ENCODE measurements around the gene CNOT8.
"Not testable (repeated sequence)": the region's sequence is repeated elsewhere in the genome, so short reads cannot be mapped to it uniquely, and the experiment has no call there.

The CNOT8 gene

DNA sequence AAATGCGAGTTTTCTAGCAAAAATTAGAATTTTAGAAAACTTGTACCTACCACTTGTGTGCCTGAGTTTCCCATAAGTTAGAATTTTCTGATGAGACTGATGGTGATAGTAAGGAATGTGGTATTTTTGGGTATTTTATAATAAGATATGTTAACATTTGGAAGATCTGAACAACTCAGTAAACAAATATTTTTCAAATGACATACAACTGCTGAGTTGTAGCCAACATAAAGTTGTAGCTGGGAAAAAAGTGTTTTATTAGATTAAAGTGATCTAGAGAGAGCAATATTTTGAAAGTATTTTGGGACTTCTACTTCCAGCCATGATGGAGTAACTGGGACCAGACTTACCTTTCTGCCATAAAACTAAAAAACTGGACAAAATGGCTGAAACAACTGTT, 41.6 kb downstream of the CNOT8 start:
- H3K36me3 ChIP-seq (ENCODE audit: insufficient read depth, low read depth, low read length) = peaks cover 100% of the 10 kb centered on the region
- H3K9me3 ChIP-seq (ENCODE audit: insufficient read depth, low read depth, low read length) = no peaks in the 10 kb centered on the region
- H3K27me3 ChIP-seq (ENCODE audit: insufficient read depth, low read length) = no peaks in the 10 kb centered on the region
- H3K4me1 ChIP-seq (ENCODE audit: insufficient read depth, low read length) = no peaks in the 10 kb centered on the region
- no peak overlapping the region for H3K4me3 ChIP-seq (ENCODE audit: low read length)
- H3K27ac ChIP-seq (ENCODE audit: low read length) = no peak overlapping the region
- H3K9ac ChIP-seq (ENCODE audit: low read depth, low read length) = no peak overlapping the region

GRCh38 chr5:154901276-154901675, 42.8 kb downstream of the CNOT8 start:
- no peak overlapping the region for H3K9ac ChIP-seq (ENCODE audit: low read depth, low read length)
- no peaks in the 10 kb centered on the region for H3K9me3 ChIP-seq (ENCODE audit: insufficient read depth, low read depth, low read length)
- H3K27me3 ChIP-seq (ENCODE audit: insufficient read depth, low read length) = no peaks in the 10 kb centered on the region
- H3K27ac ChIP-seq (ENCODE audit: low read length) = no peak overlapping the region
- no peaks in the 10 kb centered on the region for H3K4me1 ChIP-seq (ENCODE audit: insufficient read depth, low read length)
- peaks cover 100% of the 10 kb centered on the region for H3K36me3 ChIP-seq (ENCODE audit: insufficient read depth, low read depth, low read length)
- no peak overlapping the region for H3K4me3 ChIP-seq (ENCODE audit: low read length)

DNA sequence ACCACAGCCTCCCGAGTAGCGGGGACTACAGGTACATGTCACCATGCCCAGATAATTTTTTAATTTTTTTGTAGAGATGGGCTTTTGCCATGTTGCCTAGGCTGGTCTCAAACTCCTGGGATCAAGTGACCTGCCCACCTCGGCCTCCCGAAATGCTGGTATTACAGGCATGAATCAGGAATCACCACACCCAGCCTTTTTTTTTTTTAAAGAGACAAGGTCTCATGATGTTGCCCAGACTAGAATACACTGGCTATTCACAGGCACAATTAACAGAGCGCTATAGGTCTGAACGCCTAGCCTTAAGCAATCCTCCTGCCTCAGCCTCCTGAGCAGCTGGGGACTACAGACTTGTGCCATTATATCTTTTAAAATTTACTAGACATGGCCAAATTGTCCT, 43.5 kb downstream of the CNOT8 start:
- no peaks in the 10 kb centered on the region for H3K27me3 ChIP-seq (ENCODE audit: insufficient read depth, low read length)
- no peaks in the 10 kb centered on the region for H3K9me3 ChIP-seq (ENCODE audit: insufficient read depth, low read depth, low read length)
- H3K4me1 ChIP-seq (ENCODE audit: insufficient read depth, low read length) = no peaks in the 10 kb centered on the region
- peaks cover 100% of the 10 kb centered on the region for H3K36me3 ChIP-seq (ENCODE audit: insufficient read depth, low read depth, low read length)
- no peak overlapping the region for H3K4me3 ChIP-seq (ENCODE audit: low read length)
- H3K9ac ChIP-seq (ENCODE audit: low read depth, low read length) = no peak overlapping the region
- no peak overlapping the region for H3K27ac ChIP-seq (ENCODE audit: low read length)

GRCh38 chr5:154905601-154906000, 47.2 kb downstream of the CNOT8 start:
- peaks cover 98% of the 10 kb centered on the region for H3K36me3 ChIP-seq (ENCODE audit: insufficient read depth, low read depth, low read length)

DNA sequence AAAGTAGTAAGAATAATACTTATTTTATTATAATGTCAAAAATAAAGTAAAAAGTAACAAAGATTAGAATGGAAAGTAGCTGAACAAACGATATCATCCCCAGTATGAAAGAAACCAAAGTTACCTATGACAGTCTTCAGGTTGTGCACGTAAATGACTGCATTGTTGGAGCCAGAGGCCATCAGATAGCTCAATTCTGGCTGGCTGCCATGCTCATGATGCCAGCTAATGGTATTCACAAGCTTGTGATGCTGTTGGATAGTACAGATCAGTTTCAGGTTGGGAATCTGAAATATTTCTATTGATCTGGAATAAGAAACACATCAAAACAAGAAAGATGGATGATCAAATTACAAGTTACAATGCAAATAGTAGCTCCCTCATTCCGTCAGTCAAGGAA, 58.4 kb downstream of the CNOT8 start:
- H3K36me3 ChIP-seq (ENCODE audit: insufficient read depth, low read depth, low read length) = peaks cover 92% of the 10 kb centered on the region
- no peaks in the 10 kb centered on the region for H3K27me3 ChIP-seq (ENCODE audit: insufficient read depth, low read length)
- H3K4me1 ChIP-seq (ENCODE audit: insufficient read depth, low read length) = no peaks in the 10 kb centered on the region; the same call in 1 of the 2 replicates
- H3K9me3 ChIP-seq (ENCODE audit: insufficient read depth, low read depth, low read length) = no peaks in the 10 kb centered on the region
- H3K4me3 ChIP-seq (ENCODE audit: low read length) = no peak overlapping the region
- no peak overlapping the region for H3K9ac ChIP-seq (ENCODE audit: low read depth, low read length)
- H3K27ac ChIP-seq (ENCODE audit: low read length) = no peak overlapping the region

More at GRCh38 chr5:154905601-154906000, 47.2 kb downstream of the CNOT8 start:
- not testable (repeated sequence) for H3K9me3 ChIP-seq (ENCODE audit: insufficient read depth, low read depth, low read length); H3K4me1 ChIP-seq (ENCODE audit: insufficient read depth, low read length); H3K9ac ChIP-seq (ENCODE audit: low read depth, low read length); H3K27me3 ChIP-seq (ENCODE audit: insufficient read depth, low read length); H3K27ac ChIP-seq (ENCODE audit: low read length); H3K4me3 ChIP-seq (ENCODE audit: low read length)

DNA sequence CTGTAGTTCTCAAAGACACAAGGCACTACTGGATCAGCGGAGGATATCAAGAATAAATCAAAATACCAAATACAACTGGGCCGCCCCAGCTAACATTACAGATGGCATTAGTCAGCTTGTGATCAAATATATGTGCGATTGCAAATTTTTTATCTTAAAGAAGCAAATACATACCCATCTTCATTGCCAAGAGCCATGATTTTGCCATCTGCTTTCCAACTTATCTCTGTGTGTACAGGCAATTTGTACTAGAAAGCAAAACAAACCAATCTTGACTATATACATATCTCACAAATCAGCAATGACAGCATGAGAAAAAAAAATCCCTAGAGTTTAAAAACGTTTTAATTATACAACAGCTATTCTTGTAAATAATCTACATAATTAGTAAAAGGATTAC, 59.3 kb downstream of the CNOT8 start:
- no peaks in the 10 kb centered on the region for H3K9me3 ChIP-seq (ENCODE audit: insufficient read depth, low read depth, low read length)
- no peaks in the 10 kb centered on the region for H3K27me3 ChIP-seq (ENCODE audit: insufficient read depth, low read length)
- no peak overlapping the region for H3K27ac ChIP-seq (ENCODE audit: low read length)
- H3K4me3 ChIP-seq (ENCODE audit: low read length) = no peak overlapping the region
- H3K36me3 ChIP-seq (ENCODE audit: insufficient read depth, low read depth, low read length) = peaks cover 84% of the 10 kb centered on the region
- H3K4me1 ChIP-seq (ENCODE audit: insufficient read depth, low read length) = no peaks in the 10 kb centered on the region; the same call in 1 of the 2 replicates
- H3K9ac ChIP-seq (ENCODE audit: low read depth, low read length) = no peak overlapping the region

GRCh38 chr5:154923441-154924430, 65.3 kb downstream of the CNOT8 start:
- no peak overlapping the region for H3K27ac ChIP-seq (ENCODE audit: low read length)
- H3K4me1 ChIP-seq (ENCODE audit: insufficient read depth, low read length) = no peaks in the 10 kb centered on the region; the same call in 1 of the 2 replicates
- H3K4me3 ChIP-seq (ENCODE audit: low read length) = no peak overlapping the region
- H3K9ac ChIP-seq (ENCODE audit: low read depth, low read length) = no peak overlapping the region
- no peaks in the 10 kb centered on the region for H3K9me3 ChIP-seq (ENCODE audit: insufficient read depth, low read depth, low read length)
- no peaks in the 10 kb centered on the region for H3K27me3 ChIP-seq (ENCODE audit: insufficient read depth, low read length)
- peaks cover 89% of the 10 kb centered on the region for H3K36me3 ChIP-seq (ENCODE audit: insufficient read depth, low read depth, low read length)

Measured in iPS-20b (cell line).